GM12864 (cell line): ENCODE results near the gene THADA.
"Not testable (repeated sequence)": the region's sequence is repeated elsewhere in the genome, so short reads cannot be mapped to it uniquely, and the experiment has no call there.

Source experiments
- DNase-seq: peaks from one replicate; pipeline ENCODE4 v3.0.0-alpha.2; 2011; ENCODE audit warnings: low read depth
- H3K4me3 ChIP-seq: 2 replicates; pipeline ENCODE4 v1.5.1; 2011; ENCODE audit warnings: mild to moderate bottlenecking, low read depth, low read length, control low read depth
- CTCF ChIP-seq: IDR thresholded peaks from 2 replicates; pipeline ENCODE4 v1.5.1; 2011; ENCODE audit warnings: low read depth, mild to moderate bottlenecking, moderate library complexity, low read length, control low read depth, inconsistent platforms; ENCODE audit errors: missing control alignments

The THADA gene

GRCh38 chr2:43452318-43452731, 143.5 kb downstream of the THADA start:
- no peak for TF ChIP-seq CTCF
- H3K4me3 ChIP-seq = no peak overlapping the region
- DNase-seq = no peak

DNA sequence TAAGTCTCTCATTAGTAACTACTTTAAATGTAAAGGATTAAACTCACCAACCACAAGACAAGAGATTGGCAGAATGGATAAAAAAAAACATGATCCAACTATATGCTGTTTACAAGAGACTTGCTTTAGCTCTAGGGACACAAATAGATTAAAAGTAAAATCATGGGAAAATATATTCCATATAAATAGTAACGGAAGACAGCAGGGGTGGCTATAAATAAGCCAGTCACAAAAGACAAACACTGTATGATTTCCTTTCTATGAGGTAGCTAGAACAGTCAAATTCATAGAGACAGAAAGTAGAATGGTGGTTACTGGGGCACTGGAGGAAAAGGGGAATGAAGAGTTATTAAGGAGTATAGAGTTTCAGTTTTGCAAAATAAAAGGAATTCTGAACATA, 145.2 kb downstream of the THADA start:
- DNase-seq = no peak
- no peak overlapping the region for H3K4me3 ChIP-seq
- no peak for TF ChIP-seq CTCF

DNA sequence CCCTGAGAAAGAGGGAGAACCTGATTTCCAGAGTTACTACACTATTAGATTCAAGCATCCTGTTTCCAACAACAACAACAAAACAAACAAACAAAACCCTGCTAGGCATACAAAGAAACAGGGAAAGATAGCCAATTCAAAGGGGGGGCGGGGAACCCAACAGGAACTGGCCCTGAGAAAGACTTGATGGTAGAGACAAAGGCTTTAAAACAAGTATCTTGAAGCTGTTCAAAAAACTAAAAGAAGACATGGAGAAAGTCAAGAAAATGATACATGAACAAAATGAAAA, 147.1 kb downstream of the THADA start:
- DNase-seq = no peak
- no peak for TF ChIP-seq CTCF
- H3K4me3 ChIP-seq = no peak overlapping the region

DNA sequence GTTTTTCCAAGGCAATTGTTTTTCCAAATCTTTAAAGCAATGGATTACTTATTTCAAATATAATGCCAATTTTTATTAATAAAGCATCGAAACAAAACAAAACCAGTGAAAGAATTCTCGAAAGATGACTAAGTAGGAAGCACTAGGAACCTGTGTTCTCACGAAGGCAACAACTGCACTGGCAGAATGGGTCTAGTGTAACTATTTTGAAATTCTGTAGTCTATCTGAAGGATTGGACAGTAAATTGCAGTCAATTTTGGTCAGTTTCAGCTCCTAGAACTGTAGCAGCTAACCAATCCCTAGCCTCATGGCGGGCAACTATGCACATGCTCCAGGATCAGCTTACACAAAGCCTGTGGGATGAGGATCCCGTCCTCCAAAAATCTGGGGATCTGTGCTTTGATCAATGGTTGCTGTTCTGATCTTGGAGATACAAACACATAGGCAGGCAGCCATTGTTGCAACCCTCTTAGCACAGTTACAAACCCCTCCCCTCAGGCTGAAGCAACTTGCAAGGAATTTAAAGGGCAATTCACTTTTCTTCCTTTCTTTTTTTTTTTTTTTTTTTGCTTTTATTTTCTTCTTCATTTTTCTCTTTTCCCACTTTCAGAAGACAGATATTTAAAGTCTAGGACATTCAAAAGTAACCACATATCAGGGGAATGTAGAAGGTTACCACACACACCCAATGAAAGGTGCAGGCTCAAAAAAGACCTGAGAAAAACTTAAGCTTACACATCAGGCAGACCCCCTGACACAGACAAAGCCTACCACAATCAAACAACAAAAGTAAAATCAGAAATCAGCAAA, 147.6 kb downstream of the THADA start:
- no peak for DNase-seq
- no peak for TF ChIP-seq CTCF
- no peak overlapping the region for H3K4me3 ChIP-seq

DNA sequence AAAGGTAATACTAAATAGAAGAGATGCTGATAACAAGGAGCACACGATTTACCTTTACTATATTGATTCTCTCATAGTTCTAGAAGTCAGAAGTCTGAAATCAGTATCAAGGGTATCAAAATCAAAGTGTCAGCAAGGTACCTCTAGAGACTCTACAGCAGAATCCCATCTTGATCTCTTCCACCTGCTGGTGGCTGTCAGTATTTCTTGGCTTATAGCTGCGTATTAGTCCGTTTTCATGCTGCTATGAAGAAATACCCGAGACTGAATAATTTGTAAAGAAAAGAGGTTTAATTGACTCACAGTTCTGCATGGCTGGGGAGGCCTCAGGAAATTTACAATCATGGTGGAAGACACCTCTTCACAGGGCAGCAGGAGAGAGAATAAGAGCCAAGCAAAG, 149.1 kb downstream of the THADA start:
- not testable (repeated sequence) for DNase-seq, H3K4me3 ChIP-seq

- H3K4me3 ChIP-seq = no peak overlapping the region
- no peak for TF ChIP-seq CTCF
- DNase-seq = no peak
Measured at GRCh38 chr2:43445781-43446180, 150.1 kb downstream of the THADA start.

DNA sequence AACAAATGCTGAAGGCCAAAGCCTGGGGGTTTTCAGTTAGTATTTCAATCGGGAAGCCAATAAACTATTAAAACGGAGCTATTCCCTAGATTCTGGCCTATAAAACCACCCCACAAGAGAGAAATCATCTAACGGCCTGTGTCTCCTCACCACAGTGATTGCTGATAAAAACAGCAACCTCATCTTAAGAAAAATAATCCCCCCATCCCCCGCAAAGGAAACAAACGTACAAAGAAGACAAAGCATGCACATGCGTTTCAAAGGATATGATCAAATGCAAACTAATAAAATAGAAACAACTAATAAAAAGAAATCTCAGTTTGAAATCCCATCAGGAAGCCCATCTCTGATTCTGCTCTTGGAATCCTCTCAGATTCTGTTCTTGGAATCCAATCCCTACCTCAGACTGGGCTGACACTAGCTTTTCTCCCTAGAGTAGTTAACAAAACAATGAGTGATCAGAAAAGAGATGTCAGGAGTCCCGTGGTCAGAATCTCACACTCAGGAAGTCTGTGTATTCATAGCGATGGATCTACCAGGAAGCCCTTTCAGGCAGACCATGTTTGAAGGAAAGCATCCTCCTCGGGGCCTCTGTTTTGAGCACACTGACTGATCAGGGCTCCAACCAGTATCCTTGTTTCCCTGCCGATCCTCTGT, 150.7 kb downstream of the THADA start:
- no peak for TF ChIP-seq CTCF
- DNase-seq = no peak
- no peak overlapping the region for H3K4me3 ChIP-seq
